Thyroid gland (tissue), 4 donors: ENCODE measurements around the gene OTOA.

Source experiments
- CTCF ChIP-seq, 6 experiments: fragments of 200-600 bp in 3 of 6; fragments of 450-650 bp in 3 of 6; sonication (generic) in 3 of 6; IDR thresholded peaks; one replicate each; pipeline ENCODE4 v1.5.1; 2016 to 2019; ENCODE audit warnings: antibody characterized with exemption in 6 of 6, mild to moderate bottlenecking in 2 of 6, inconsistent platforms in 1 of 6, moderate library complexity in 1 of 6
- POLR2A ChIP-seq, 2 donors: fragments of 450-650 bp; IDR thresholded peaks; one replicate each; pipeline ENCODE4 v1.6.1; 2017; ENCODE audit warnings: antibody characterized with exemption in 2 of 2, mild to moderate bottlenecking in 2 of 2, moderate library complexity in 1 of 2

DNA sequence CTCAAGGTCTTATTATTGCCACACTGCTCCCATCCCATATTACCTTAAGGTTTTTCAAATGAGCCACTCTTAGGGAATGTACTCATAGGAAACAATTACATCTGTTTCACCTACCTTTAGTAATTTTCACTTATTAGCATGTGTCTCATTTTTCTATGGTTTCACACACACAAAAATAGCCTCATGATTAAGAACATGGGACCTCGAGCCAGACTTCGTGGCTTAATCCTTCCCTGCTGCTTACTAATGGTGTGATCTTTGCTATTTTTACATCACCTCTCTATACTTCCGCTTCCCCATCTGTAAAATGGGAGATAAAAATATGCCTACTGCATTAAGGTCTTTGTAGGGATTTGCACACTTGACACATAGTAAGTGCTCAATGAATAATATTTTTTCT lies 38.5 kb downstream of the OTOA start:
- TF ChIP-seq POLR2A (IDR thresholded peaks at IDR 0.05): no peak
- no peak for TF ChIP-seq CTCF (IDR thresholded peaks at IDR 0.05)
